HG02610 (cell line): ENCODE data around the gene SLC35F4.

Source experiments
- ATAC-seq: cut with Tn5 transposase; IDR thresholded peaks from one replicate; pipeline ENCODE4 v1.9.1; 2021; ENCODE audit warnings: mild to moderate bottlenecking, moderate library complexity; ENCODE audit not compliant: unreplicated experiment

Gene SLC35F4

DNA sequence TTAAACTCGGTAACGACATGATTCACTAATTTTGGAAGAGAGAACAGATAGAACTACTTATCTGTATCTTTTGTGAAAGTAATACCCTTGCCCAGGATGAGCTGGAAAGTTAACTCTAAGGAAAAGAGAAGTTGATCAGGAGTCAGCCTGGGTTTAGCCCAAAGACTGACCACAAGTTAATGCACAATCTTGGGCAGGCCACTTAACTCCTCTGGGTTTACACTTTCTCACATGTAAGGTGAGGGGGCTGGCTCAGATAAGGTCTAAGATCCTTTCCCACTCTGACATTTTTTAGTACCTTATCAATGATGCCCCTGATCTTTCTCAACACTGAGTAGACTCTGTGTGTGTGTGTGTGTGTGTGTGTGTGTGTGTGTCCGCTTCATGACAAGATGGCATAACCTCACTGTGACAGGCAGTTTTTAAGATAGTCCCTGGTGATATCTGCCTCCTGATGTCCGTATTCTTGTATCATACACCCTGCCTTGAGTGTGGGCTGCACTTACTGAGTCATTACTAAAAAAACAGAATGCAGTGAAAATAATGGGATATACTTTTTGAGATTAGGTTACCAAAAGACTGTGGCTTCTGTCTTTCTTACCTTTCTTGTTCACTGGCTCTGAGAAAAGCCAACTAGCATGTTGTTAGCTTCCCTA is 316.0 kb downstream of the SLC35F4 start:
- ATAC-seq: no peak

DNA sequence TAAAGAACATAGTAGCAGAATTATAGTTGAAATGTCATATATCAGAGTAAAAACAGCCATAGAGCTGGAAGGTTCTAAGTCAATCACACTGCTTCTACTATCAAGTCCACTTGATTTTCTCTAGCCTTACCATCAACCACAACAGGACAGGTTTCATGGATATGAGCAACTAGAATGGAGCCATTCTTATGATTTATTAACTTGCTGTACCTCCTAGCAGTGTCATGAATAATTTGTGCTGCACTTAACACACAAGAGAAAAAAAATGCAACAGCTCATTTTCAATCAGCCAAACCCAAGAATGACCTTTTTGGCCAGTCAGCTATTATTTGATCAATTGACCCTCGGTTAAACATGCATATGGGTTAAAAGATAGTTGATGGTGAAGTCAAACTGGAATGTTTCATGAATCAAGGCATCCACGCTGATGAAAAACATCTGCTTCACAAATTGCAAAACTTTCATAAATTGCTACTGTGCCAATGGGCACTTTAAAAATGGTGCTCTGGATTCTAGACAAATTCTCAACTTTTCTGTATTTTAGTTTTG is 316.8 kb downstream of the SLC35F4 start:
- no peak for ATAC-seq

DNA sequence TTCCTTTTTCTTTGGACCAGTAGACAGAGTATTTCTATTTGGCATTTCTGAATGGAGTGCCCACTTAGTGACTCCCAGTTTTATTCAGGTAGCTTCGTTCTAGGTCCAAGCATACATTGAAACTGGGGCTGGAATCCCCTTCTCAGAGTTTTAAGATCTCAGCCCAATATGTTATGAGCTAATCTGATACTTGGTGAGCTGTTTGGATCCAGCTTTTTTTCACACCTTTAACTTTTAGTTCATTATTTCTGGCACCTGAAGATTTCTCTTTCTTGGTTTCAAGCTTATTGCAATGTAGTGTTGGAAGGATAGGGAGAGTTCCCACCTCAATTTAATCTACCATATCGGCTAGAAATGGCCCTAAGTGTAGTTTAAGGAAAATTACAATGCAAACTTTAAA is 318.8 kb downstream of the SLC35F4 start:
- no peak for ATAC-seq

DNA sequence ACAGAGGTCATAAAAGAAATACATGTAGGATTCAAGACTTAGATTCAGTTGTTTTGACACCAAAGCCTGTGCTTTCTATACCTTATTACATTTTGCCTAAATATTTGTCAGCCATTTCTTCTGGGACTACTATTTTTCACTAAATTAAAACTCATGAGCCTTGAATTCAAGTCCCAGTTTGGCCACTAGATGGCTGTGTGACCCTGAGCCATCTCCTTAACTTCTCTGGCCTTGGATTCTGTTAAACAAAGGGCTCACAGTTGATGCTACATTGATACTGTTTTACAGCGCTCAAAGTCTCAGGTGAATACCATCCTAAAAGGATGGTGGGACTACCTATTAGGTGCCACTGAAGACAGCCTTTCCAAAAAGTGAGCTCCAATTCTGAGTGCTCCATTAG is 332.7 kb downstream of the SLC35F4 start:
- no peak for ATAC-seq

DNA sequence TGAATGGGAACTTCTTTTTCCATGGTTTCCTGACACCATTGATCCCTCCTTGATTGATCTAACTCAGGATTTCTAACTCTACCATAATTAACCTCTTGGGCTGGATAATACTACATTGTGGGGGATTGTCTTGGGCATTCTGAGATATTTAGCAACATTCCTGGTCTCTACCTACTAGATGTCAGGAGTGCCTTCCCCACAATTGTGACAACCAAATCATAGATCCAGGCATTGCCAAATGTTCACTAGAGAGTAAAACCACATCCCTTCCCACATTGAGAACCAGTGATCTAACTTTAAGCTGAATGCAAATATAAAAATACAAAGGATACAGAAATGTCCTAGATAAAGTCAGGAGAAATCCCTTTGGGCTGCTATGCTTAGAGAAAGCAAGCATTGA is 335.3 kb downstream of the SLC35F4 start:
- no peak for ATAC-seq

DNA sequence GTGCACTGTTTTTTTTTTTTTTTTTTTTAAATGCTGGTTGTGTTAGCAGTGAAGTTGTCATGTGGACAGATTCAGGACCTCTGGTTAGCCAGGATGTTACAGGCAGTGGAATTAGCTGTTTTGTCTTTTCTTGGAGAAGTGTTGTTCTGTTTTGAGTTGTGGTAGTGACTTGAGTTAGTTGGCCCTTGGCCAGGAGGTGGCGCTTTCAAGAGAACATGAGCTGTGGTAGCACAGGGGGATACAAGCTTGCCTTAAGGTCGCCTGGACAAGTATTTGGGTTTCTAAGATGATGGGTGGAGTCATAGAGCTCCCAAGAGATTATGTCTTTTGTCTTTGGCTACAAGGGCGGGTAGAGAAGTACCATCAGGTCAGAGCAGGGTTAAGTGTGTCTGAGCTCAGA is 338.9 kb downstream of the SLC35F4 start:
- no peak for ATAC-seq

DNA sequence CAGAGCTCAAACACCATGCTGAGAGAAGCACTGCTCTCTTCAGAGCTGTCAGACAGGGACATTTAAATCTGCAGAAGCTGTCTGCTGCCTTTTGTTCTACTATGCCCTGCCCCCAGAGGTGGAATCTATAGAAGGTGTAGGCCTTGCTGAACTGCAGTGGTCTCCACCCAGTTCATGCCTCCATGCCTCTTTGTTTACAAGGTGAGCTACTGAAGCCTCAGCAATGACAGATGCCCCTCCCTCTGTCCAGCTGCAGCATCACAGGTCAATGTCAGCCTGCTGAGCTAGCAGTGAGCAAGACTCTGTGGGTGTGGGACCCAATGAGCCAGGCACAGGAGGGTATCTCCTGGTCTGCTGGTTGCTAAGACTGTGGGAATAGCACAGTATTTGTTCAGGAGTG is 346.8 kb downstream of the SLC35F4 start:
- no peak for ATAC-seq
